ENCODE results near the gene FBLN1. TPM values are rescaled to one million over a fixed set of nuclear protein-coding genes. Genes with fewer than 3 reads are reported as not detected.

Gene FBLN1
- total RNA-seq, 1 experiment from 2014 or later = 23.4 TPM

GRCh38 chr22:45543243-45543642 is 40.6 kb downstream of the FBLN1 start:
- H3K27ac ChIP-seq (ENCODE audit: low read depth, low read length) = no peak overlapping the region
- no TSS peak for BruUV-seq (replicated peaks)
- H4K20me1 ChIP-seq (ENCODE audit: insufficient read depth) = no peaks in the 10 kb centered on the region
- intact Hi-C loops (cut with micrococcal nuclease) = no loop called here
- H3K4me2 ChIP-seq (ENCODE audit: low read length) = no peak overlapping the region
- ATAC-seq (no peak), DNase-seq (ENCODE audit: low read depth, low spot score) (no peak)
- H3K4me1 ChIP-seq (ENCODE audit: control insufficient read depth in 1 of 2, insufficient read depth in 2 of 2, low read length in 2 of 2) = no peaks in the 10 kb centered on the region; a peak in 1 of 4 replicates
- no peaks in the 10 kb centered on the region for H3K79me2 ChIP-seq (ENCODE audit: insufficient read depth, low read length)
- H3K36me3 ChIP-seq (ENCODE audit: control insufficient read depth in 1 of 2, insufficient read depth in 2 of 2, low read length in 2 of 2) = no peaks in the 10 kb centered on the region
- RAD21 ChIA-PET (ENCODE audit: low non-redundant PET in 1 of 2, low total read pairs in 2 of 2, uncharacterized antibody in 2 of 2, unreplicated experiment in 2 of 2) = no interaction called here
- POLR2A ChIA-PET = no interaction called here
- TF ChIP-seq EGR1 (IDR thresholded peaks at IDR 0.05; ENCODE audit: low read depth) (no peak), ELF1 (IDR thresholded peaks at IDR 0.05; ENCODE audit: borderline replicate concordance, low read depth) (no peak), JUND (IDR thresholded peaks at IDR 0.05) (no peak), POLR2A (IDR thresholded peaks at IDR 0.05; ENCODE audit: borderline replicate concordance, extremely low read depth, insufficient read depth, insufficient read length) (no peak), ATF3 (IDR thresholded peaks at IDR 0.05) (no peak), TCF7L2 (IDR thresholded peaks at IDR 0.05; ENCODE audit: borderline replicate concordance, extremely low read depth, insufficient read depth, insufficient read length) (no peak), RAD21 (IDR thresholded peaks at IDR 0.05; ENCODE audit: low read depth) (no peak), YY1 (IDR thresholded peaks at IDR 0.05; ENCODE audit: extremely low read depth, insufficient replicate concordance, low read depth, low read length) (no peak), CEBPB (IDR thresholded peaks at IDR 0.05; ENCODE audit: low read depth) (no peak), CTCF (IDR thresholded peaks at IDR 0.05 in 2 of 3, conservative IDR thresholded peaks at IDR 0.05 in 1 of 3; ENCODE audit: borderline replicate concordance in 1 of 3, insufficient read depth in 1 of 3, low read depth in 2 of 3, low read length in 2 of 3) (no peak), SIN3A (IDR thresholded peaks at IDR 0.05; ENCODE audit: low read depth) (no peak)
- no peak overlapping the region for H2AFZ ChIP-seq (ENCODE audit: low read depth, low read length, poor library complexity, severe bottlenecking)
- no peaks in the 10 kb centered on the region for H3K9me2 ChIP-seq (ENCODE audit: insufficient read depth)
- no peak overlapping the region for H3K4me3 ChIP-seq (replicated peaks in 1 of 2; ENCODE audit: low read depth in 1 of 2, low read length in 2 of 2)
- CTCF ChIA-PET = no interaction called here
- no peak overlapping the region for H3K9ac ChIP-seq (ENCODE audit: low read length)
- H3K9me3 ChIP-seq (ENCODE audit: control insufficient read depth in 1 of 2, insufficient read depth in 1 of 2, low read depth in 1 of 2, low read length in 2 of 2) = no peaks in the 10 kb centered on the region
- H3K27me3 ChIP-seq (ENCODE audit: insufficient read depth, low read length) = no peaks in the 10 kb centered on the region

Measured in HCT116 (cell line).